ENCODE data around the gene NTSR1. TPM values are rescaled to one million over a fixed set of nuclear protein-coding genes. Genes with fewer than 3 reads are reported as not detected.

The NTSR1 gene
- total RNA-seq, 4 donors from 2014 or later, result 0.06 to 0.09 TPM; not detected in 2

DNA sequence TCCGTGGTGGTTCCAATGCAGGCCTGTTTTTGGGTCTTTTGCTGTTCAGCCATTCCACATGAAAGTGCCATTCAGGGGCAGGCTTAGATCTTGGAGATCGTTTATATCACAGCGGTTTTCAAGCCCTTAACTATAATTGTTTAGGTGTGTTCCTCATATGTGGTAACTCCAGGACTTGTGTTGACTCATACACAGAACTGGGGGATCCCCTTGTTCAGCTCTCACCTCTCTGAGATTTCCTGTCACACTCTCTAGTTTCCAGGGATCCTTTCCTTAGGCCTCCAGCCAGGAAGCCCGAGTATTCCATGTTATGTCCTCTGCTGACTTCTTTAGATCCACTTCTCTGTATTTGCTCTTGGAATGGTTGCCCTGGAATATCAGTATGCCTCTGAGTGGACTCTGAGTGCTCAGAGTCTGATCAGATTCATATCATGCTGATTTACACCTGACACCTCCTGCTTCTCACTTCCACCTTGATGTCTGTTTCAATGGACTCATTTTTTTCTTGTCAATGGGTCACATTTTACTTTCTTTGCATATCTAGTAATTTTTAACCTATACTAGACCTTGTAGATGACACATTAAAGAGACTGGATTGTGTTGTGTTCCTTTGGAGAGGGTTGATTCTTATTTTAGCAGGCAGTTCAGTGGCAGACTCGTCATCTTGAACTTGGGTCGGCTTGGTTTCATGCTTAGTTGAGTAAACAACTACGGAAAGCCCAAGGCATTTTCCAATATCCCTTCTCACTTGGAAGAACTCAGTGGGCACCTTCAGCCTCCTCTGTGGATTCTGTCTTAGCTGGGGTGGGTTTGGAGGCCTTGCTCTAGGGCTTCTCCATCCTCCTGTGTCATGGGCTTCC lies 13.1 kb downstream of the NTSR1 start:
- 55 to 71% methylated on average over 7 of the region's 7 CpGs for WGBS, 2 donors
- Histone ChIP-seq H3K27me3 (peaks cover 0 to 100% (median 0%) of the 10 kb centered on the region in 4 donors), H3K4me1 (peaks cover 0 to 4% (median 0%) of the 10 kb centered on the region in 3 donors), H3K4me3 (no peak overlapping the region), H3K27ac (no peak overlapping the region), H3K36me3 (no peaks in the 10 kb centered on the region), H3K9me3 (peaks cover 0 to 9% (median 0%) of the 10 kb centered on the region in 3 donors)
- no peak for TF ChIP-seq POLR2A (IDR thresholded peaks at IDR 0.05)
- TF ChIP-seq, protein P1, sequence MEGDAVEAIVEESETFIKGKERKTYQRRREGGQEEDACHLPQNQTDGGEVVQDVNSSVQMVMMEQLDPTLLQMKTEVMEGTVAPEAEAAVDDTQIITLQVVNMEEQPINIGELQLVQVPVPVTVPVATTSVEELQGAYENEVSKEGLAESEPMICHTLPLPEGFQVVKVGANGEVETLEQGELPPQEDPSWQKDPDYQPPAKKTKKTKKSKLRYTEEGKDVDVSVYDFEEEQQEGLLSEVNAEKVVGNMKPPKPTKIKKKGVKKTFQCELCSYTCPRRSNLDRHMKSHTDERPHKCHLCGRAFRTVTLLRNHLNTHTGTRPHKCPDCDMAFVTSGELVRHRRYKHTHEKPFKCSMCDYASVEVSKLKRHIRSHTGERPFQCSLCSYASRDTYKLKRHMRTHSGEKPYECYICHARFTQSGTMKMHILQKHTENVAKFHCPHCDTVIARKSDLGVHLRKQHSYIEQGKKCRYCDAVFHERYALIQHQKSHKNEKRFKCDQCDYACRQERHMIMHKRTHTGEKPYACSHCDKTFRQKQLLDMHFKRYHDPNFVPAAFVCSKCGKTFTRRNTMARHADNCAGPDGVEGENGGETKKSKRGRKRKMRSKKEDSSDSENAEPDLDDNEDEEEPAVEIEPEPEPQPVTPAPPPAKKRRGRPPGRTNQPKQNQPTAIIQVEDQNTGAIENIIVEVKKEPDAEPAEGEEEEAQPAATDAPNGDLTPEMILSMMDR (IDR thresholded peaks at IDR 0.05), result no peak
- DNase-seq, result no peak
- intact Hi-C loops (cut with DNase I), result no loop called here

DNA sequence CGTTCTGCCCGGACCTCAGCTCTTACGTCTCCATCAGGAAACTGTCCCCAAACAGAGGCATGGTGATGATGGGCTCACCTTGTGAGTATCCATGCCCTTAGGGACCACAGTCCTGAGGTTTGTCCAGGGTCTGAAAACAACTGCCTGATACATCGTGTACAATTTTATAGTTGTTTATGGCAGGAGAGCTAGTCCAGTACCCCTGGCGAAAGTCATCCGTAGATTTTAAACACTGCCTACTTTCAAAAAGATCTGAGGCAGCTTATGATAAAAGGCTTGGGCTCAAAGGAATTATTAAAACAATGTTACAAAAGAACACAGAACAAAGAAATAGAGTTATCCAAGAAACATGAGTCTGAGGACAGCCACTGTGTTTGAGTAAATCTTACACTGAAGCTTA lies 14.0 kb downstream of the NTSR1 start:
- TF ChIP-seq, protein P1 (IDR thresholded peaks at IDR 0.05), result no peak
- TF ChIP-seq POLR2A (IDR thresholded peaks at IDR 0.05), result no peak
- 79 to 92% methylated on average over 6 of the region's 6 CpGs for WGBS, 2 donors
- Histone ChIP-seq H3K4me1 (peaks cover 0 to 4% (median 0%) of the 10 kb centered on the region in 3 donors), H3K27me3 (peaks cover 0 to 100% (median 0%) of the 10 kb centered on the region in 4 donors), H3K27ac (no peak overlapping the region), H3K36me3 (no peaks in the 10 kb centered on the region), H3K4me3 (no peak overlapping the region), H3K9me3 (peaks cover 0 to 9% (median 0%) of the 10 kb centered on the region in 3 donors)
- intact Hi-C loops (cut with DNase I), result no loop called here
- DNase-seq, result no peak

DNA sequence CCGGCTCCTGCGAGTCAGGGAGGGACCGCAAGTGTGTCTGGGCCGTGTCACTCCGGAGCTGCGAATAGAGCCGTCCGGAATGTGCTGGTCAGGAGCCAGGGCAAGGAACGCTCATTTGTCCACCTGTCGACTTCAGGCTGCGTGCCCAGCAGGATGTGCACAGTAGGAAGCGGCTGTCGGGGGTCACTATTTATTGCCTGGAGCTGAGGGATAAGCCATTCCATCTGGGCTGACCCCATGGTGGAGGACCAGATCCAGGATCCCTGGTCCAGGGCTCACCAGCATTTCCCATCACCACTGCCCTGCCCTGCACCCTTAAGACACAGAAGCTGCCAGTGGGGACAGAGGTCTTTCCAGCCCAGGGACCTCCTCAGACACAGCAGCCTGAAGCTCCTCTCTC lies 14.7 kb downstream of the NTSR1 start:
- TF ChIP-seq, protein P1 (IDR thresholded peaks at IDR 0.05), result no peak
- TF ChIP-seq POLR2A (IDR thresholded peaks at IDR 0.05), result no peak
- H3K4me3 ChIP-seq, result no peak overlapping the region
- H3K36me3 ChIP-seq, result no peaks in the 10 kb centered on the region
- peaks cover 0 to 100% (median 0%) of the 10 kb centered on the region in 4 donors for H3K27me3 ChIP-seq
- 4 to 19% methylated on average over 5 of the region's 13 CpGs for WGBS, 2 donors
- peaks cover 0 to 9% (median 0%) of the 10 kb centered on the region in 3 donors for H3K9me3 ChIP-seq
- no peak overlapping the region for H3K27ac ChIP-seq
- intact Hi-C loops (cut with DNase I), result no loop called here
- peaks cover 0 to 4% (median 0%) of the 10 kb centered on the region in 3 donors for H3K4me1 ChIP-seq
- DNase-seq, result no peak

DNA sequence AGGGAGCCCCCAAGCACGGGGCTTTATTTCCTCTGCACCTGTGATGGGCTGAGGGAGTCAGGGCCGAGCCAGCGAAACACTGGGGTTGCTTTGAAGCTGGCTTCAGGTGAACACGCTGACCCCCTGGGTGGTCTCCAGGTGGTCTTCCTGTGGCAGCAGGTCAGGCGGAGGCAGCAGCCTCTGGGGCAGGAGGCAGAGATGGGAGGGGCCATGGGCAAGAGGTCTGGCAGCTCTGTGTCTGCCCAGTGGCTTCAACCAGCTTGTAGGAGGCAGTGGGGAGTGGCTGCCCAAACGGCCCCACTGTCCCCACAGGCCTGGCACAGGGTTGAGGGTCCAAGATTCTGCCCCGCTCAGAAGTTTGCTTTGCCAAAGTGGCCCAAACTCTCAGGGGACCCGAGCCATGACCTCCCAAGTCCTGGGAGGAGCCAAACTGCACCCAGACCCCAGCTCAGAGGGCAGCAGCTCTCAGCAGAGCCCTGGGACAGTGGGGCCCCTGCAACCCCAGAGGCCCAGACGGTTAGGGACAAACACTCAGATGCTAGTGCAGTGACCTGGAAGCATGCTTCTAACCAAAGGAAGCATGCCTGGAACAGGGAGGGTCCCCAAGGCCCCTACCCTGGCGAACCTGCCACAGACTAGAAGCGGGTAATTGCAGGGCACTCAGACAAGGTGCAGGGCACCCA lies 15.3 kb downstream of the NTSR1 start:
- no peak overlapping the region for H3K4me3 ChIP-seq
- H3K27me3 ChIP-seq, result peaks cover 0 to 100% (median 0%) of the 10 kb centered on the region in 4 donors
- TF ChIP-seq POLR2A (IDR thresholded peaks at IDR 0.05), result no peak
- TF ChIP-seq, protein P1 (IDR thresholded peaks at IDR 0.05), result no peak
- H3K4me1 ChIP-seq, result peaks cover 0 to 4% (median 0%) of the 10 kb centered on the region in 3 donors
- peaks cover 0 to 9% (median 0%) of the 10 kb centered on the region in 3 donors for H3K9me3 ChIP-seq
- intact Hi-C loops (cut with DNase I), result no loop called here
- 60% methylated on average over 8 of the region's 11 CpGs; no CpG with 5 or more reads in 1 of the 2 donors for WGBS, 2 donors
- no peak overlapping the region for H3K27ac ChIP-seq
- DNase-seq, result no peak
- H3K36me3 ChIP-seq, result no peaks in the 10 kb centered on the region
